H54 (cell line): ENCODE results near the gene PRKCD.
"Not testable (repeated sequence)": the region's sequence is repeated elsewhere in the genome, so short reads cannot be mapped to it uniquely, and the experiment has no call there.

Experiments
- DNase-seq: peaks from one replicate; pipeline ENCODE4 v3.0.0; 2011; ENCODE audit warnings: low spot score, mixed read lengths; ENCODE audit not compliant: insufficient read length
- FAIRE-seq: peaks from 3 replicates; lab custom pipeline; 2011; peaks lifted over from hg19 to GRCh38; lab: Jason Lieb, UNC
- POLR2A ChIP-seq: IDR thresholded peaks from 2 replicates; pipeline ENCODE4 v1.6.1; 2011; ENCODE audit warnings: low read depth, mild to moderate bottlenecking, low read length

The PRKCD gene

DNA sequence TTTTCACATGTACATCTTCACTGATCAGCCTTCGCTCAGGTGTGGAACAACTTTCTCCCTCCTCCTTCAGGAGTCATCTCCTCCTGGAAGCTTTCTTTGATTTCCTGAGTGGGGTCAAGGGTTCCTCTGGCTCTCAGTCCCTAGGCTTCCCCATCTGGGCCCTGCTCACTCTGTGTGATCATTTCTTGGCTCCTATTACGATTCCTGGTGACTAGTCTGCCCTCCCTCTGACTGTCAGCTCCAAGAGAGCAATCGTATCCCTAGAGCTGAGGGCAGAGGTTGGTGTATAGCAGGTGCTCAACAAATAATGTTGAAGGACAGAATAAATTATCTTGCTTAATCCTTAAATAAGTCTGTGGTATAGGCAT is 15.3 kb upstream of the PRKCD start:
- FAIRE-seq: no peak
- no peak for DNase-seq
- no peak for TF ChIP-seq POLR2A

DNA sequence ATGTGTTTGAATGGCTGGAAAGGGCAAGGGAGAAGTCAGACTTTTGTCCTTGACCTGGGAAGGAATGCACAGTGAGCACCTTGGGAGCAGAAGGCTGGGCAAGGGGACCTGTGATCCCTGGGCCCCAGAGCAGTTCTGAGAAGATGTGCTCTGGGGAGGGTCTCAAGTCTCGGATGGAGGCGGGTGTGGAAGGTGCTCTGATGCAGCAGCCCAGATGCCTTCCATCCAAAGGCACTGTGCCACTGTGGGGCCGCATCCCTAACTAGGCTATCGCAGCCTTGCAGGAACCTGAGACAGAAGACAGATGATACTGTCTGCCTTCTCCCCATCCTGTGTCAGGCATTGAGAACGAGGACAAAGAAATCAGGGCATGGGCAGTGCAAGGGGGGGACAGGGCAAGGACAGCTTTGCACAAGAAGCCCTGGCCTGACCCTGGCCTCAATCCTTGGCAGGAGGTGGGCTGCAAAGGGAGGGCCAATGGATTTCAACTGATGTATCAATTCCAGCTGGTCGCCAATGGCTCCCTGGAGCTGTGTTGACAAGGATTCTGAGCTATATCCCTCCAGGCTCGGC is 14.6 kb upstream of the PRKCD start:
- FAIRE-seq: no peak
- no peak for TF ChIP-seq POLR2A

DNA sequence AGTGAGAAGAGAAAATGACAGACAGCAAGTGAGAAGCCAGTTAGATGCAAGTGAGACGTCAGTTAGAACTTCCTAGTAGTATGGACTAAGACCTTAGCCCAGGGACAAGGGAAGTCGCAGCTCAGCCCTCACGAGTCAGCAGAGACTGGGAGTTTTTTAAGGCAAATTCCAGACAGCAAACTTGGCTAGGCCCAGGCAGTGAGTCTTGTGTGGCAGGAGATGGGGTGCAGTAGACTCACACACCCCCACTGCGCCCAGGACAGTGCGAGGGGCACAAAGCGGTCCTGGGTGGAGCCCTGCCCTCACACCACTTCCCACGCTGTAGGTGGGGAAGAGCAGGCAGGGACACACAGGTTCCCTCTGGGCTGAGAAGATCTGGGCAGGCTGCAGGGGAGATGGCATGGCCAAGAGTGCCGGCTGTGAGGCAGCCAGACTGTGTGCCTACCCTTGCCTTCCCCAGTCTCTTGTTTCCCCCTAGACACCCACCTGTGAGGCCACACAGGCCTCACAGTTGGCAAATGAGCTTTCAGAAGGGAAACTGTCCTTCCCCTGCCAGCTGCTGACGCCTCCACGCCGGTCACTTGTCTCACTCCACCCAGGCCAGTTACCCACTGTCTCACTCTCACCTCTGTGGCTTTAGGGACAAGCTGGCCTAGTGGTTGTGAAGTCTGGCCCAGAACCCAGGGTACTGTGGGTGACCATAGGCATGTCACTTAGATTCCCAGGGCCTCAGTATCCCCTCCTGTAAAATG is 13.7 kb upstream of the PRKCD start:
- FAIRE-seq (no peak), DNase-seq (no peak)
- TF ChIP-seq POLR2A: no peak

More for the DNA sequence above, 14.6 kb upstream of the PRKCD start:
- DNase-seq: no peak

DNA sequence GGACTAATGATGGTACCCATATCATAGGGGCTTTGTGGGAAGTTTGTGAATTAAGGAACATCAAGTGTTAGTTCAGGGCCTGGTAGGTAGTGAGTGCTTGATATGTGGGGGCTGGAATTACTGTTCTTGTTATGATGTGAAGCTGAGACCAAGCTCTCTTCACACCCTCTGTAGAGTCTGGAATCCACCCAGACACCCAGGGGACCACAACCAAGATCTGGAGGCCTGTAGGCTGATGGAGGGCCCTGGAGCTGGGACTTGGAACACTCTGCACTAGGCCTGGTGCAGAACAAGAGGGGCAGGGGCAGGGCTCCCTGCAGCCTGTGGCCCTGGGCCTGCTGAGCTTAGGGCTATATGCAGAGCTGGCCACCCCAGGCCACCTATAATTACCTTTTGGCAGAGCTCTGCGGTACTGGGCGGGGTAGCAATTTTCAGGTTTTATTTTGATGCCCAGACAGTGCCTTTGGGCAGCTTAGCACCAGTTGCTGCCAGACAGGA is 13.1 kb upstream of the PRKCD start:
- FAIRE-seq (no peak), DNase-seq (no peak)
- no peak for TF ChIP-seq POLR2A

DNA sequence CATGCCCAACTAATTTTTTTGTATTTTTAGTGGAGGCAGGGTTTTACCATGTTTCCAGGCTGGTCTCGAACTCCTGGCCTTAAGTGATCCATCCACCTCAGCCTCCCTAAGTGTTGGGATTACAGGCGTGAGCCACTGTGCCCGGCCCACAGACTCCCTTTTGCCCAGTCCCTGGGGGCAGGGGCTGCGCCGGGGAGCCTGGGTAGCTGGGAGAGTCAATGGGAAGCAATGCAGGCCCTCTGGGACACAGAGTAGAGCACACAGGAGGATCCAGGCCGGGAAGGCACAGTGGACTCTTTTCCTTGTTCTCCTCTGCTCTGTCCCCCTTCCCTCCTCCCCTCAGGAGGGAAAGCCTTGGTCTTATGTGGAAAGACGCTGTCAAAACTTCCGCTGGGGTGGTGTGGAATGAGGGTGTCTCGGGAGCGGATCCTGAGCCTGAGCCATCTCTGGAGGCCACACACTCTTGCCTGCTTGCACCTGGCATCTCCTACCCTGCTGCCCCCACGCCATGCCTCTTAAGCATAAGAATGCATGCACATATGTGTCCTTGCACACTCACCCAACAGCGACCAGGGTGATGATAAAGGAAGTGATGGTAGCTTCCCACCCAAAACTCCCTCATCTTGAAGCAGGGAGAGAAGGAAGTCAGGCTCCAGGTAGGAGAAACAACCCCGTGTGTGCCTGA is 11.9 kb upstream of the PRKCD start:
- TF ChIP-seq POLR2A: no peak
- FAIRE-seq (no peak), DNase-seq (no peak)

DNA sequence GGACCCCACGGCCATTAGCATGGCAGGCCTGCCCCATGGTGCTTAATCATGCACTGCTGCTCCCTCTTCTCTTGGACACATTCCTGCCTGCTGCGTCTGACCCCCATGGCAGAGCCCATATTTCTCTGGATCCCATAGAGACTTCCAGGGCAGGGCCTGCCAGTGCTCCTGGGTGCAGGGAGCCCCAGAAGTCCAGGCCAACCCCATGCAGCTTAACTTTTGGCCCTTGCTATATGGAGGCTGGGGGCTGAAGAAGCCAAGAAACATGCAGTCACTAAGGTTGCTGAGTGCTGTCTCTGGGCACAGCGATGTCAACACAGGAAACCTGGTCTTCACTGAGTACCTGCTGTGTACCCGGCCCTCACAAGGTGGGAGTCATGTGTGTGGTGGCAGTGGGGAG is 11.3 kb upstream of the PRKCD start:
- no peak for DNase-seq
- TF ChIP-seq POLR2A: no peak
- no peak for FAIRE-seq

DNA sequence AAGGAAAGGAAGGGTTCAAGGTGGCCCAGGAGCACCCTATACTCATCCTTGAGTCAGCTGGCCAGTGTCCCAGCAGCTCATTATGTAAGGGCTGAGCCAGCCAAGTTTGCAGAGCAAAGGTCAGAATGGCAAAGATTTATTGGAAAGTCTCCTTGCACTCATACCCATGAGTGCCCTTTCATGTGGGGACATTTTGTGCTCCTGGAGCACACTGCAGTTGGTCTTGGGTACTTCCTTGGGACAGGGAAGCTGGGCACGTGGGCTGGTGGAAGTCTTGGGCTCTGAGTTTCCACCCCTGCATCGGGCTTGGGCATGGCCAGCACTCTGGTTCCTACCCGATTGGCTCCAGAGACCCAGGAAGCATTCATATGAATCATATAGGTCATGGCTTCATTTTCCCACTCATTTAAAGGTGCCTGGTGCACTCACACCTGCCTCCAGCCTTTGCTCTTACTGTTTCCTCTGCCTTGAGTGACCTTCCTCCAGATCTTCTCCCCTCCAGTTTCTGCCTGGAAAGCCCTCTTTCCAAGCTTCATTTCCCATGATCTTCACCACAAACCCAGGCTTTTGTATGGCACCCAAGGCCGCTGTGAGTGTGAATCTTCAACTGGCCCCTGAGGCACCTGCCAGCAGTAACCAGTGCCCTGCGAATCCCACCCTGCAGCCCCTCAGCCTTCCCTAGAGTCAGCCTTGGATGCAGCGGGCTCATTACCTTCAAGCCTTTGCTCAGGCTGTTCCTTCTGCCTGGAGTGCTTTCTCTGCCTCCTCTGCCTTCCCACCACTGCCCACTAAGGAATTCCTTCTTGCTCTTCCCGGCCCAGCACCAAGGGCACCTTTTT is 10.5 kb upstream of the PRKCD start:
- DNase-seq: peak; percentile 66
- TF ChIP-seq POLR2A: no peak
- peak; percentile 45 for FAIRE-seq

DNA sequence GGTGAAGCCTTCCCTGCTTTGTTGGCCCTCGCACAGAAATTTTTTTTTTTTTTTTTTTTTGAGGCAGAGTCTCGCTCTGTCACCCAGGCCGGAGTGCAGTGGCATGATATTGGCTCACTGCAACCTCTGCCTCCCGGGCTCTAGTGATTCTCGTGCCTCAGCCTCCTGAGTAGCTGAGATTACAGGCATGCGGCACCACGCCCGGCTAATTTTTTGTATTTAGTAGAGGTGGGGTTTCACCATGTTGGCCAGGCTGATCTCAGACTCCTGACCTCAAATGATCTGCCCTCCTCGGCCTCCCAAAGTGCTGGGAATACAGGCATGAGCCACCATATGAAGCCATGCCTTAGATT is 9.9 kb upstream of the PRKCD start:
- not testable (repeated sequence) for FAIRE-seq

DNA sequence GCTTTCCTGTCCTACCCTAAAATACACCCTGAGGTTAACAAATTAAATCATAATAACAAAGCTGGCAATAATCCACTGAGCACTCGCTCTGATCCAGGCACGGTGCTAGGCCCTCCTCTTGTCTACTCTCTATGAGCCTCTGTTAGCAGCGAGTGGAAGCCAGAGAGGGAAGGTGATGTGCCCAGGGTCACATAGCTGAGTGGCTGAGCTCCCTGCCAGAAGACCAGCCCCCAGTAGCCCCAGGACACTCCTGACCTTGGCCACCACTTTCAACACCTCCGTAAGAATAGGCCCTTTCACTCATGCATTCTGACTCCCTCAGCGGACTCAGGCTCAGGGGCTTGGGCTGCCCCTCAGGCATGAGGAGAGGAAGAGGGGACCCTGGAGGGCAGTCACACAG is 9.5 kb upstream of the PRKCD start:
- no peak for DNase-seq
- no peak for FAIRE-seq
- no peak for TF ChIP-seq POLR2A

More for the DNA sequence above, 9.9 kb upstream of the PRKCD start:
- not testable (repeated sequence) for DNase-seq

DNA sequence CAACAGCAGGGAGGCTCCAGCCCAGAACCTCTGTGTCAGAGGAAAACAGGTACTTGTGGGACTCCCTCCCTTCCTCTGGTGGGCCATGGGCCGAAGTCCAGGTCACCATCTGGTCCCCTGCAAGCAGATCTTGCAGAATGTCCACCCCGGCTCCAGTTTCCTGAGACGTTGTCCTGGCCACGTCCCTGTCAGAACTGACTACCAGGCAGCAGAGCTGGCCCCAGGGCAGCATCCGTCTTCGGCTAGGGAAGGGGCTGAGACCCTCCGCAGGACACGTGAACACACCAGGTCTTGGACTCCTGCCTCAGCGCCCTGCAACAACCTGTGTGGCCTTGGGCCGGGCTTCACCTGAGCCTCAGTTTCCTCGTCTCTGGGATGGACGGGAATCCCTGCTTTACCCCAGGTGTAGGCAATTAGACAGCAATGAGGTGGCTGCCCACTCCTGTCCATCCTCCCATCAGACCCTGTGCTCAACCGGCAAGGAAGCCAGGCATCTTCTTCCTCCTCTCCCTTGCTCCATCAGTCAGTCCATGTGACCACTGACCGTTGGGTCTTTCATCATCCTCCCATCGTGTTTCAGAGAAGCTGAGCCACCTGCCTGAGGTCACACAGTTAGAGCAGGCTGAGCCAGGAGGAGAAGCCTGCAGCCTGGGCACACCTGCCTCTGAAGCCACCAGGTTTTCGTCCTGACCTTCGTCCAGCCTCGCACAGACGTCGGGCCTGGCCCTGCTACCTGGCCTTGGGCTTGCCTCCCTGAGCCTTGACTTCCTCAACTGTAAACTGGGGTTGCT is 8.9 kb upstream of the PRKCD start:
- no peak for TF ChIP-seq POLR2A
- FAIRE-seq (no peak), DNase-seq (no peak)

DNA sequence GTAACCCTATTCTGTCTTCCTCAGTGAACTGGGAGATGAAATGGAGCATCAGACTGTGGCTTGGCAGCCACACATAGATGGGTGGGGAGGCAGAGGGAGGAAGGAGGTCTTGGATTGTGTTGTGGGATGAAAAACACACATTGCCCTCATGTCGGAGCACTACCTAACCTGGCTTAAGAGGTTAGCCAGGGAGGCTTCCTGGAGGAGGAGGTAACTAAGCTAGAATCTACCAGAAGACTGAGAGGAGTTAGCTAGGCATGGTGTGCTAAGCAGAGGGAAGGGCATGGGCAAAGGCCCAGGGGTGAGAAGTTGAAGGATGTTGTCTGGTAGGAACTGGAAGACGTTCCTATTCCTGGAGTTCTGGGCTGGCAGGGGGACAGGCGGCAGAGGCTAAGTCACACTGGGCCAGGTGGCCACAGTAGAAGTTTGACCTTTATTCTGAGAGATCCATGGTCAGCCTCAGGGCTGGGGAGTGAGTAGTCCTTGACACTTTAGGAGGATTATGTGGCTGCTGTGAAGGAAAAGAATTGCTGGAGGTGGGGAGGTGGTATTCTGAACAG is 7.7 kb upstream of the PRKCD start:
- FAIRE-seq: no peak

DNA sequence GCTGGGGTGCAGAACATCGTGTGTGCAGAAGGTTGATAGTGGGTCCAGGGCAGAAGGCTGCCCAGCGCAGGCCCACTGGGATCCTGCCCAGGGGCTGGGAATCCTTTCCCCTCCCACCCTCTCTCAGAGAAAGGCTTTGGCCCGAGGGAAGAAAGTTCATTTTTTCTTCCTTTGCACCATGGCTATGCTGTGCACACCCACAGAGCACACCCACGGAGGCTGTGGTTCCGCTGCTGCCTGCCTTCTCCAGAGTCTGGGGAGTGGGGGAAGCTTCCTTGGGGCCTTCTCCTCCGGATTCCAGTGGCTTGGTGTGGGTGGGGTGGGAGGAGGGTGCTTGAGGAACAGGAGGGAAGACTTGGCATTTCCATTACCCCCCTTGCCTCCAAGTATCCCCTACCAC is 7.0 kb upstream of the PRKCD start:
- FAIRE-seq (no peak), DNase-seq (no peak)
- TF ChIP-seq POLR2A: no peak

More for the DNA sequence above, 7.7 kb upstream of the PRKCD start:
- no peak for DNase-seq
- no peak for TF ChIP-seq POLR2A

DNA sequence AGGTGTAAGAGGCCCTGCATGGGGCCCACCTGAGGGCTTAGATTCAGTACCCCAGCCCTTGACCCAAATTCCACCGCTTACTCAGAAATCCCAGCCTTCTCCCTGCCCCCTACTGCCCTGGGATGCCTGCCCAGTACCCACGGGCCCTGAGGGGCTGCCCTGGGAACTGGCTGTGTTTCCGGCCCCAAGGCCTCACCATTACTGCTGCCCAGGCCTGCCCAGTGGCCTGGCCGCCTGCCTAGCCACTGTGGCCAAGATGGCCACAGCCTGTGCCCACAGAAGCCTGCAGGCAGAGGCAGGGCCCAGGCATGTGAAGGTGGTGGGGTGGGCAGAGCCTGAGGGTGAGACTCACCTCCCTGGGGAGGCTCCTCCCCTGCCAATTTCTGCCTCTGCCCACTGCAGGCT is 6.1 kb upstream of the PRKCD start:
- no peak for TF ChIP-seq POLR2A
- peak; percentile 89 for DNase-seq
- FAIRE-seq: no peak
